Measurements from ENCODE around the gene SNX22. TPM values are rescaled to one million over a fixed set of nuclear protein-coding genes. Genes with fewer than 3 reads are reported as not detected.

The SNX22 gene
- total and polyA plus RNA-seq, 2 donors (not counting 1 experiment from before 2014, with no cell fraction given), result 0.17 TPM; not detected in 1

DNA sequence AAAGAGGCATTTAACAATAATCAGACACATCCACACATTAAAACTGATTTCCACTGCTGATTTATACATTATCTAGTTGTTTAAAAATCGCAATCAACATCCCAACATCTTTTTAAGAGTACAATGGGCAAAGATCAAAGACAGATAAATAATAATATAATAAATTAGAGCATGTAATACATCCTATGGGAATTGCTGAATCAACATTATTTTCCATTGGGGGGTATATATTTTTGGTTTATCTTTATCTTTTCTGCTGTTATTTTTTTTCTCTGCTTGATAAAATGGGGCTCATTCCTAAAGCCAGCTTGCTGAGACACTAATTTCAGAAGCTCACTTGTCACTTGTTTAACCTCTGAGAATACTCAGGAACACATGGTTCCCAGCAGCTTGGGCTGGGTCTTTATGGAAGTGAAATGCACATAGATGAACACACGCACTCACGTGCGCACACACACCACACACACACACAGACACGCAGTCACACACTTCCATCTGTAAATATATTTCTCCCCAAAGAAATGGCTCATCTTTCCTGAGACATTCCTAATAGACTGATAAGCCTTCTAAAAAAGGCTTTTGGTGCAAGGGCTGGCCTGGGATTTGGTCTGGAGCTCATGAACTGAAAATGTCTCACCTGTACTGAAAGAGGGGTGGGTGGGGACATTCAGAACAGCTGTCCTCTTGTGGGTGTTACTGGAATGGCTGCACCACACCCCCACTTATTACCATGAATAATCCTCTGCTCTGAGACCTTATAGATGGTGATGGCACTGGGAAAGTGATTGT is 14.8 kb downstream of the SNX22 start:
- H3K4me3 ChIP-seq (replicated peaks in 1 of 4; ENCODE audit: control extremely low read depth in 1 of 4, insufficient read depth in 1 of 4, low read depth in 3 of 4, low read length in 4 of 4), result no peak overlapping the region
- H3K4me1 ChIP-seq (ENCODE audit: control insufficient read depth, extremely low read depth, insufficient read depth, low read length), result peaks cover 2% of the 10 kb centered on the region
- H4K20me1 ChIP-seq (ENCODE audit: control insufficient read depth, extremely low read depth, insufficient read depth, low read length), result no peaks in the 10 kb centered on the region
- H3K9ac ChIP-seq (ENCODE audit: insufficient read depth, low read length), result no peak overlapping the region
- DNase-seq (ENCODE audit: low read depth in 2 of 2), result no peak
- H3K4me2 ChIP-seq (ENCODE audit: extremely low read depth, insufficient read depth, low read length), result no peak overlapping the region
- no peaks in the 10 kb centered on the region for H3K27me3 ChIP-seq (ENCODE audit: control insufficient read depth, insufficient read depth, low read length)
- no peak overlapping the region for H2AFZ ChIP-seq (ENCODE audit: low read length)
- TF ChIP-seq EZH2 (IDR thresholded peaks at IDR 0.05; ENCODE audit: low read length, missing control alignments), result no peak
- TF ChIP-seq, protein P1, sequence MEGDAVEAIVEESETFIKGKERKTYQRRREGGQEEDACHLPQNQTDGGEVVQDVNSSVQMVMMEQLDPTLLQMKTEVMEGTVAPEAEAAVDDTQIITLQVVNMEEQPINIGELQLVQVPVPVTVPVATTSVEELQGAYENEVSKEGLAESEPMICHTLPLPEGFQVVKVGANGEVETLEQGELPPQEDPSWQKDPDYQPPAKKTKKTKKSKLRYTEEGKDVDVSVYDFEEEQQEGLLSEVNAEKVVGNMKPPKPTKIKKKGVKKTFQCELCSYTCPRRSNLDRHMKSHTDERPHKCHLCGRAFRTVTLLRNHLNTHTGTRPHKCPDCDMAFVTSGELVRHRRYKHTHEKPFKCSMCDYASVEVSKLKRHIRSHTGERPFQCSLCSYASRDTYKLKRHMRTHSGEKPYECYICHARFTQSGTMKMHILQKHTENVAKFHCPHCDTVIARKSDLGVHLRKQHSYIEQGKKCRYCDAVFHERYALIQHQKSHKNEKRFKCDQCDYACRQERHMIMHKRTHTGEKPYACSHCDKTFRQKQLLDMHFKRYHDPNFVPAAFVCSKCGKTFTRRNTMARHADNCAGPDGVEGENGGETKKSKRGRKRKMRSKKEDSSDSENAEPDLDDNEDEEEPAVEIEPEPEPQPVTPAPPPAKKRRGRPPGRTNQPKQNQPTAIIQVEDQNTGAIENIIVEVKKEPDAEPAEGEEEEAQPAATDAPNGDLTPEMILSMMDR (conservative IDR thresholded peaks at IDR 0.05 in 1 of 2, IDR thresholded peaks at IDR 0.05 in 1 of 2; ENCODE audit: low read depth in 1 of 2, low read length in 2 of 2), result no peak
- no peaks in the 10 kb centered on the region for H3K9me3 ChIP-seq (ENCODE audit: control insufficient read depth, insufficient read depth, low read depth, low read length)
- no peak overlapping the region for H3K27ac ChIP-seq (ENCODE audit: insufficient read depth, low read length)
- peaks cover 14% of the 10 kb centered on the region for H3K79me2 ChIP-seq (ENCODE audit: control insufficient read depth, insufficient read depth, low read length)
- H3K36me3 ChIP-seq (ENCODE audit: control insufficient read depth, insufficient read depth, low read length), result no peaks in the 10 kb centered on the region

DNA sequence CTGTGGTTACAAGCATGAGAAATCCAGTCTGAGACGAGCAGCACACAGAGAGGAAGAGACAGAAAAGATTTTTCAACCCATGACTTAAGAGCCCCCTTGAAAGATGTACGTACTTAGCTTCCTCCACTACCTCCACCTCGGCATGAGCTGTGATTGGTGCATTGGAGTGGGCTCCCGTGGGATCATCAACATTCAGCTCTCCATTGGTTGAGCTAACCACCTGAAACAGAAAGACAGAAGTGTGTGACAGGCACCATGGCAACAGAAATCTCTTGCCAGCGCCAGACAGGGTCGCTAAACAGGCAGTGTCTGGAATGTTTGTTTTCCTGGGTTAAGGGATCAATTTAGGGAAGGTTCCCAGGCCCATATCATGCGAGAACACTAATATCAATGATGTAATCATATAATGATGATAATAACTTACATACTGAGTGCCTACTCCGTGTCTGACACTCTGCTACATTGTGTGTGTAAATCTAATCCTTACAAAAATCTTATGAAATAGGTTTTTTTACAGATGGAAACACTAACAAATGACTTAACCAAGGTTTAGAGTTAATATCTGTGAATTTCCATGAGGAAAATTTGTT is 28.8 kb downstream of the SNX22 start:
- TF ChIP-seq EZH2 (IDR thresholded peaks at IDR 0.05; ENCODE audit: low read length, missing control alignments), result no peak
- TF ChIP-seq, protein P1 (conservative IDR thresholded peaks at IDR 0.05 in 1 of 2, IDR thresholded peaks at IDR 0.05 in 1 of 2; ENCODE audit: low read depth in 1 of 2, low read length in 2 of 2), result no peak
- Histone ChIP-seq H3K27me3 (ENCODE audit: control insufficient read depth, insufficient read depth, low read length) (no peaks in the 10 kb centered on the region), H3K27ac (ENCODE audit: insufficient read depth, low read length) (no peak overlapping the region), H3K4me2 (ENCODE audit: extremely low read depth, insufficient read depth, low read length) (no peak overlapping the region), H3K79me2 (ENCODE audit: control insufficient read depth, insufficient read depth, low read length) (no peaks in the 10 kb centered on the region), H2AFZ (ENCODE audit: low read length) (no peak overlapping the region), H3K9ac (ENCODE audit: insufficient read depth, low read length) (no peak overlapping the region), H3K4me3 (replicated peaks in 1 of 4; ENCODE audit: control extremely low read depth in 1 of 4, insufficient read depth in 1 of 4, low read depth in 3 of 4, low read length in 4 of 4) (no peak overlapping the region), H4K20me1 (ENCODE audit: control insufficient read depth, extremely low read depth, insufficient read depth, low read length) (no peaks in the 10 kb centered on the region), H3K9me3 (ENCODE audit: control insufficient read depth, insufficient read depth, low read depth, low read length) (no peaks in the 10 kb centered on the region), H3K36me3 (ENCODE audit: control insufficient read depth, insufficient read depth, low read length) (no peaks in the 10 kb centered on the region), H3K4me1 (ENCODE audit: control insufficient read depth, extremely low read depth, insufficient read depth, low read length) (no peaks in the 10 kb centered on the region)
- no peak for DNase-seq (ENCODE audit: low read depth in 2 of 2)

DNA sequence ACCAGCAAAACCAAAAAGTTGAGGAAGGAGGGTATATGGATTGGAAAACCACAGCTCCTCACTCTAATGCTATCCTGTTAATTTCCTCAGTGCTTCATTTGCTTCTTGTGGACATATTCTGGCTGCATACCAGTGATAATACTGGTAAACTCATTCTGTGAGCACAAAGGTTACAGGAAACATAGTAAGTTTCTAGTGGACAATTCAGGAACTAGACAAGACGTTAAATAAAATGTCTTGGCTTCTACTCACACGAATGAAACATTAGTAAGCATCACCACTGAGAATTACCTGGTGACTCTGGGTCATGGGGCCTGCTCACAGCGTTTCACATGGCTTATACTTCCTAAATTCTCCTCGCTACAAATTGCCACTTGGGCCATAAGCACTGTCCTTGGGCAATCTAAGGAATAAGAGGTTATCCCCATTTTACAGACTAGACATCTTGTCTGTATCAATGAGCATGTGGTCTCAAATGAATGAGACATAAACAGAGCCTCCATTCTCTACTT is 31.4 kb downstream of the SNX22 start:
- Histone ChIP-seq H3K9me3 (ENCODE audit: control insufficient read depth, insufficient read depth, low read depth, low read length) (no peaks in the 10 kb centered on the region), H4K20me1 (ENCODE audit: control insufficient read depth, extremely low read depth, insufficient read depth, low read length) (no peaks in the 10 kb centered on the region), H3K4me1 (ENCODE audit: control insufficient read depth, extremely low read depth, insufficient read depth, low read length) (no peaks in the 10 kb centered on the region), H3K4me2 (ENCODE audit: extremely low read depth, insufficient read depth, low read length) (no peak overlapping the region), H3K79me2 (ENCODE audit: control insufficient read depth, insufficient read depth, low read length) (no peaks in the 10 kb centered on the region), H3K27ac (ENCODE audit: insufficient read depth, low read length) (no peak overlapping the region), H3K27me3 (ENCODE audit: control insufficient read depth, insufficient read depth, low read length) (no peaks in the 10 kb centered on the region), H3K36me3 (ENCODE audit: control insufficient read depth, insufficient read depth, low read length) (peaks cover 2% of the 10 kb centered on the region), H3K4me3 (replicated peaks in 1 of 4; ENCODE audit: control extremely low read depth in 1 of 4, insufficient read depth in 1 of 4, low read depth in 3 of 4, low read length in 4 of 4) (no peak overlapping the region), H2AFZ (ENCODE audit: low read length) (no peak overlapping the region), H3K9ac (ENCODE audit: insufficient read depth, low read length) (no peak overlapping the region)
- DNase-seq (ENCODE audit: low read depth in 2 of 2), result no peak
- no peak for TF ChIP-seq EZH2 (IDR thresholded peaks at IDR 0.05; ENCODE audit: low read length, missing control alignments)
- TF ChIP-seq, protein P1 (conservative IDR thresholded peaks at IDR 0.05 in 1 of 2, IDR thresholded peaks at IDR 0.05 in 1 of 2; ENCODE audit: low read depth in 1 of 2, low read length in 2 of 2), result no peak
